KBM-7 (cell line): ENCODE data around the gene PRR4.

Source experiments
- DNase-seq: peaks from one replicate; pipeline ENCODE4 v3.0.0-alpha.2; 2015
- in situ Hi-C: fragments of 300-500 bp; cut with MboI; formaldehyde crosslinking; loops from 2 replicates; pipeline ENCODE4 v1.14.3; 2020; ENCODE audit warnings: low sequenced_read_pairs, low pct_unique_long_range_greater_than_20kb, mixed read lengths

PRR4 gene

GRCh38 chr12:10849425-10849878, at the start of gene PRR4:
Gene PRR4 (minus strand): TSS chr12:10849475. CDS start chr12:10849437, 38 bp downstream.
- no peak for DNase-seq
- in situ Hi-C loops, result no loop called here

- in situ Hi-C loops, result no loop called here
- DNase-seq, result no peak
Observed at GRCh38 chr12:10896854-10897253, 47.6 kb upstream of the PRR4 start.

GRCh38 chr12:10891937-10892336, 42.7 kb upstream of the PRR4 start:
- in situ Hi-C loops, result no loop called here

GRCh38 chr12:10889226-10889625, 40.0 kb upstream of the PRR4 start:
- no peak for DNase-seq
- in situ Hi-C loops, result no loop called here

More at GRCh38 chr12:10891937-10892336, 42.7 kb upstream of the PRR4 start:
- no peak for DNase-seq

- in situ Hi-C loops, result no loop called here
- no peak for DNase-seq
Observed at GRCh38 chr12:10884086-10884725, 34.9 kb upstream of the PRR4 start, which contains the start of gene PRH1. Gene PRH1 (minus strand): TSS chr12:10884255. CDS start chr12:10884217, 38 bp downstream.

GRCh38 chr12:10873378-10873777, 24.1 kb upstream of the PRR4 start:
- no peak for DNase-seq
- in situ Hi-C loops, result no loop called here

- in situ Hi-C loops, result no loop called here
- no peak for DNase-seq
Observed at GRCh38 chr12:10867381-10867780, 18.1 kb upstream of the PRR4 start.

- no peak for DNase-seq
- in situ Hi-C loops, result no loop called here
Observed at GRCh38 chr12:10863512-10864218, 14.4 kb upstream of the PRR4 start.

GRCh38 chr12:10861366-10861765, 12.1 kb upstream of the PRR4 start:
- in situ Hi-C loops, result no loop called here
- DNase-seq, result no peak

GRCh38 chr12:10855807-10856206, 6.5 kb upstream of the PRR4 start:
- in situ Hi-C loops, result no loop called here
- no peak for DNase-seq

- no peak for DNase-seq
Observed at GRCh38 chr12:10853776-10854175, 4.5 kb upstream of the PRR4 start.

GRCh38 chr12:10851243-10851858, 2.1 kb upstream of the PRR4 start:
- in situ Hi-C loops, result no loop called here

More at GRCh38 chr12:10853776-10854175, 4.5 kb upstream of the PRR4 start:
- in situ Hi-C loops, result no loop called here

GRCh38 chr12:10847744-10848143, 1.5 kb downstream of the PRR4 start:
- in situ Hi-C loops, result no loop called here
- DNase-seq, result no peak

More at GRCh38 chr12:10851243-10851858, 2.1 kb upstream of the PRR4 start:
- DNase-seq, result no peak

GRCh38 chr12:10842862-10843261, 6.4 kb downstream of the PRR4 start:
- in situ Hi-C loops, result no loop called here
- no peak for DNase-seq

- in situ Hi-C loops, result no loop called here
- no peak for DNase-seq
Observed at GRCh38 chr12:10838461-10838860, 10.8 kb downstream of the PRR4 start.

- DNase-seq, result no peak
- in situ Hi-C loops, result no loop called here
Observed at GRCh38 chr12:10829994-10830393, 19.3 kb downstream of the PRR4 start.

- in situ Hi-C loops, result no loop called here
- DNase-seq, result no peak
Observed at GRCh38 chr12:10826258-10826657, 23.0 kb downstream of the PRR4 start, which contains the start of gene TAS2R10. Gene TAS2R10 (minus strand): TSS chr12:10826358. CDS start chr12:10826269, 89 bp downstream.

- in situ Hi-C loops, result no loop called here
- DNase-seq, result no peak
Observed at GRCh38 chr12:10824957-10825356, 24.3 kb downstream of the PRR4 start.

- DNase-seq, result no peak
- in situ Hi-C loops, result no loop called here
Observed at GRCh38 chr12:10811883-10812536, 37.3 kb downstream of the PRR4 start.
